Astrocyte (in vitro differentiated cells and primary cell): ENCODE results near the gene TANGO6. TPM values are rescaled to one million over a fixed set of nuclear protein-coding genes. Genes with fewer than 3 reads are reported as not detected.

Experiments used
- DNase-seq: peaks from one replicate; pipeline ENCODE4 v3.0.0-alpha.2; 2010; ENCODE audit warnings: low read depth
- FAIRE-seq: peaks from 2 replicates; lab custom pipeline; 2011; peaks lifted over from hg19 to GRCh38; lab: Jason Lieb, UNC
- H2AFZ ChIP-seq: 2 replicates; pipeline ENCODE4 v1.6.0; 2012; ENCODE audit warnings: low read depth, low read length, inconsistent platforms
- H3K27ac ChIP-seq: 2 replicates; pipeline ENCODE4 v1.5.1; 2011; ENCODE audit warnings: low read depth, low read length, inconsistent platforms
- H3K27me3 ChIP-seq: 2 replicates; pipeline ENCODE4 v1.6.0; 2011; ENCODE audit warnings: low read length, inconsistent platforms; ENCODE audit not compliant: insufficient read depth
- H3K36me3 ChIP-seq: 2 replicates; pipeline ENCODE4 v1.5.1; 2011; ENCODE audit warnings: low read length, inconsistent platforms; ENCODE audit not compliant: insufficient read depth
- H3K4me1 ChIP-seq: 2 replicates; pipeline ENCODE4 v1.5.1; 2011; ENCODE audit warnings: low read length, inconsistent platforms; ENCODE audit not compliant: insufficient read depth
- H3K4me2 ChIP-seq: 2 replicates; pipeline ENCODE4 v1.6.0; 2012; ENCODE audit warnings: low read length, inconsistent platforms
- H3K4me3 ChIP-seq: 2 replicates; pipeline ENCODE4 v1.5.1; 2011; ENCODE audit warnings: low read depth, mild to moderate bottlenecking, low read length, inconsistent platforms; ENCODE audit not compliant: insufficient read depth
- H3K79me2 ChIP-seq: 2 replicates; pipeline ENCODE4 v1.6.0; 2012; ENCODE audit warnings: mild to moderate bottlenecking, low read length, inconsistent platforms; ENCODE audit not compliant: insufficient read depth
- H3K9ac ChIP-seq: 2 replicates; pipeline ENCODE4 v1.6.0; 2012; ENCODE audit warnings: mild to moderate bottlenecking, low read length, inconsistent platforms
- H3K9me3 ChIP-seq: 2 replicates; pipeline ENCODE4 v1.5.1; 2012; ENCODE audit warnings: low read depth, mild to moderate bottlenecking, low read length, inconsistent platforms; ENCODE audit not compliant: insufficient read depth
- H4K20me1 ChIP-seq: 2 replicates; pipeline ENCODE4 v1.6.0; 2012; ENCODE audit warnings: low read length, inconsistent platforms; ENCODE audit not compliant: insufficient read depth
- H3K27ac Mint-ChIP-seq: one replicate; pipeline ENCODE4 v1.8.0; 2021; ENCODE audit warnings: mild to moderate bottlenecking, mixed read lengths; ENCODE audit not compliant: unreplicated experiment
- H3K27me3 Mint-ChIP-seq: one replicate; pipeline ENCODE4 v1.8.0; 2021; ENCODE audit warnings: low read depth, mixed read lengths; ENCODE audit not compliant: unreplicated experiment
- H3K36me3 Mint-ChIP-seq: one replicate; pipeline ENCODE4 v1.8.0; 2021; ENCODE audit warnings: low read depth, mixed read lengths; ENCODE audit not compliant: unreplicated experiment
- H3K4me1 Mint-ChIP-seq: one replicate; pipeline ENCODE4 v1.8.0; 2021; ENCODE audit warnings: low read depth, mixed read lengths; ENCODE audit not compliant: unreplicated experiment
- H3K4me3 Mint-ChIP-seq: one replicate; pipeline ENCODE4 v1.8.0; 2021; ENCODE audit warnings: mild to moderate bottlenecking, moderate library complexity, mixed read lengths; ENCODE audit not compliant: unreplicated experiment
- H3K9me3 Mint-ChIP-seq: one replicate; pipeline ENCODE4 v1.8.0; 2021; ENCODE audit warnings: mild to moderate bottlenecking, mixed read lengths; ENCODE audit not compliant: unreplicated experiment
- EZH2 ChIP-seq: IDR thresholded peaks from 2 replicates; pipeline ENCODE4 v1.6.1; 2012; ENCODE audit warnings: mild to moderate bottlenecking, low read length, inconsistent platforms; ENCODE audit not compliant: insufficient read depth
- total RNA-seq: library from RNA; stranded (reverse); gene quantifications from 2 replicates; pipeline ENCODE4 v1.2.1, GENCODE V29; 2021
- TF ChIP-seq, protein P1 (sequence below): IDR thresholded peaks from 2 replicates; pipeline ENCODE4 v1.5.1; 2011; ENCODE audit warnings: low read depth, mild to moderate bottlenecking, inconsistent platforms, low read length, moderate library complexity; ENCODE audit not compliant: insufficient read depth

Gene TANGO6
- total RNA-seq, 1 donor from 2014 or later: 15.8 TPM

DNA sequence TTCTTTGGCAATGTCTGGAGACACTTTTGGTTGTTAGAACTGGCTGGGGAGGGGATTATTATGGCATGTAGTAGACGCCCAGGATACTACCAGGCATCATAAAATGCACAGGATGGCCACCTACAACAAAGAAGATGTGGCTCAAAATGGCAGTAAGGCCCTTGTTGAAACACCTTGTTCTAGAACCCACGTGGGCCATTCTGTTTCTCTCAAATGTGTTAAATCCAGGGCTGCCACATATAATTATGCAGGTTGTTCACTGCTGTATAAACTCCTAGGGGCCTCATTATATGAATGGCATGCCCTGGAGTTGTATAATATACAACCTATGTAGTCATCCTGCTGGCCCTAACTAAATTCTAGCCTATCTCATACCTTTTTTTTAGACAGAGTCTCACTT lies 138.6 kb downstream of the TANGO6 start:
- Mint-ChIP-seq H3K4me3 (no peak overlapping the region), H3K27me3 (no peaks in the 10 kb centered on the region), H3K27ac (no peak overlapping the region), H3K9me3 (no peaks in the 10 kb centered on the region), H3K4me1 (peaks cover 7% of the 10 kb centered on the region), H3K36me3 (peaks cover 4% of the 10 kb centered on the region)
- DNase-seq (no peak), FAIRE-seq (no peak)
- Histone ChIP-seq H3K4me1 (peaks cover 6% of the 10 kb centered on the region), H3K9ac (no peak overlapping the region), H3K27me3 (no peaks in the 10 kb centered on the region), H3K4me2 (no peak overlapping the region), H3K27ac (no peak overlapping the region), H3K4me3 (no peak overlapping the region), H3K79me2 (no peaks in the 10 kb centered on the region), H4K20me1 (no peaks in the 10 kb centered on the region), H3K9me3 (no peaks in the 10 kb centered on the region), H2AFZ (no peak overlapping the region), H3K36me3 (no peaks in the 10 kb centered on the region)
- TF ChIP-seq EZH2: no peak
- TF ChIP-seq, protein P1, sequence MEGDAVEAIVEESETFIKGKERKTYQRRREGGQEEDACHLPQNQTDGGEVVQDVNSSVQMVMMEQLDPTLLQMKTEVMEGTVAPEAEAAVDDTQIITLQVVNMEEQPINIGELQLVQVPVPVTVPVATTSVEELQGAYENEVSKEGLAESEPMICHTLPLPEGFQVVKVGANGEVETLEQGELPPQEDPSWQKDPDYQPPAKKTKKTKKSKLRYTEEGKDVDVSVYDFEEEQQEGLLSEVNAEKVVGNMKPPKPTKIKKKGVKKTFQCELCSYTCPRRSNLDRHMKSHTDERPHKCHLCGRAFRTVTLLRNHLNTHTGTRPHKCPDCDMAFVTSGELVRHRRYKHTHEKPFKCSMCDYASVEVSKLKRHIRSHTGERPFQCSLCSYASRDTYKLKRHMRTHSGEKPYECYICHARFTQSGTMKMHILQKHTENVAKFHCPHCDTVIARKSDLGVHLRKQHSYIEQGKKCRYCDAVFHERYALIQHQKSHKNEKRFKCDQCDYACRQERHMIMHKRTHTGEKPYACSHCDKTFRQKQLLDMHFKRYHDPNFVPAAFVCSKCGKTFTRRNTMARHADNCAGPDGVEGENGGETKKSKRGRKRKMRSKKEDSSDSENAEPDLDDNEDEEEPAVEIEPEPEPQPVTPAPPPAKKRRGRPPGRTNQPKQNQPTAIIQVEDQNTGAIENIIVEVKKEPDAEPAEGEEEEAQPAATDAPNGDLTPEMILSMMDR: no peak

- Histone ChIP-seq H3K36me3 (no peaks in the 10 kb centered on the region), H3K27me3 (no peaks in the 10 kb centered on the region), H3K4me3 (no peak overlapping the region), H2AFZ (no peak overlapping the region), H3K27ac (no peak overlapping the region), H3K79me2 (no peaks in the 10 kb centered on the region), H3K4me1 (peaks cover 6% of the 10 kb centered on the region), H4K20me1 (no peaks in the 10 kb centered on the region), H3K9ac (no peak overlapping the region), H3K9me3 (no peaks in the 10 kb centered on the region), H3K4me2 (no peak overlapping the region)
- Mint-ChIP-seq H3K9me3 (no peaks in the 10 kb centered on the region), H3K27ac (no peak overlapping the region), H3K36me3 (peaks cover 3% of the 10 kb centered on the region), H3K4me1 (peaks cover 13% of the 10 kb centered on the region), H3K27me3 (no peaks in the 10 kb centered on the region), H3K4me3 (no peak overlapping the region)
- DNase-seq (no peak), FAIRE-seq (no peak)
- no peak for TF ChIP-seq EZH2
- TF ChIP-seq, protein P1: no peak
Measured at GRCh38 chr16:68984467-68984866, 141.1 kb downstream of the TANGO6 start.

- H3K4me1 Mint-ChIP-seq: peaks cover 13% of the 10 kb centered on the region
- no peak overlapping the region for H2AFZ ChIP-seq
- H3K4me3 ChIP-seq: no peak overlapping the region
- H3K36me3 ChIP-seq: no peaks in the 10 kb centered on the region
- H3K27ac Mint-ChIP-seq: no peak overlapping the region
- TF ChIP-seq, protein P1: no peak
- no peak for TF ChIP-seq EZH2
- H3K27me3 ChIP-seq: no peaks in the 10 kb centered on the region
- no peak overlapping the region for H3K9ac ChIP-seq
- H3K9me3 Mint-ChIP-seq: no peaks in the 10 kb centered on the region
- H3K27ac ChIP-seq: no peak overlapping the region
- FAIRE-seq (no peak), DNase-seq (no peak)
- H3K36me3 Mint-ChIP-seq: peaks cover 6% of the 10 kb centered on the region
- H3K4me1 ChIP-seq: peaks cover 6% of the 10 kb centered on the region
- H3K79me2 ChIP-seq: no peaks in the 10 kb centered on the region
- no peak overlapping the region for H3K4me2 ChIP-seq
- H3K27me3 Mint-ChIP-seq: no peaks in the 10 kb centered on the region
- H4K20me1 ChIP-seq: no peaks in the 10 kb centered on the region
- H3K4me3 Mint-ChIP-seq: no peak overlapping the region
- no peaks in the 10 kb centered on the region for H3K9me3 ChIP-seq
Measured at GRCh38 chr16:68985268-68985667, 141.9 kb downstream of the TANGO6 start.
